K562 (cell line): ENCODE results near the gene IL27RA. TPM values are rescaled to one million over a fixed set of nuclear protein-coding genes. Genes with fewer than 3 reads are reported as not detected.

Experiments
- ARID3A ChIP-seq: IDR thresholded peaks from 2 replicates; pipeline ENCODE4 v1.6.1; 2012; ENCODE audit warnings: low read depth, low read length, improper control_type of control experiment, borderline replicate concordance
- CREBBP ChIP-seq: IDR thresholded peaks from one replicate; pipeline ENCODE4 v1.6.1; 2012; ENCODE audit warnings: low read depth, mild to moderate bottlenecking, control low read depth, inconsistent platforms, low read length
- EWSR1 ChIP-seq: fragments of 450-650 bp; IDR thresholded peaks from 2 replicates; pipeline ENCODE4 v1.6.1; 2018; ENCODE audit warnings: borderline replicate concordance, mild to moderate bottlenecking, low read depth, moderate library complexity; ENCODE audit not compliant: partially characterized antibody
- HLTF ChIP-seq: fragments of 450-650 bp; IDR thresholded peaks from 2 replicates; pipeline ENCODE4 v1.6.1; 2016
- HMG20B ChIP-seq: fragments of 250-450 bp; sonication (Bioruptor Pico); IDR thresholded peaks from 2 replicates; pipeline ENCODE4 v1.5.0; 2021; ENCODE audit warnings: mild to moderate bottlenecking
- MLLT1 ChIP-seq, 2 experiments: fragments of 450-650 bp; IDR thresholded peaks; 2 replicates each; pipeline ENCODE4 v1.6.1; 2016
- MLX ChIP-seq, 2 experiments: fragments of 450-650 bp in 1 of 2; sonication (generic) in 1 of 2; formaldehyde crosslinking; conservative IDR thresholded peaks; 2 replicates each; pipeline versions ENCODE4 v1.4.0 to v1.8.1; 2020 to 2022; ENCODE audit warnings: mild to moderate bottlenecking in 1 of 2, missing genetic modification reagents in 1 of 2
- NCOA1 ChIP-seq: fragments of 450-650 bp; IDR thresholded peaks from 2 replicates; pipeline ENCODE4 v1.6.1; 2016; ENCODE audit warnings: low read depth
- NFXL1 ChIP-seq: fragments of 450-650 bp; formaldehyde crosslinking; IDR thresholded peaks from 2 replicates; pipeline ENCODE4 v1.4.0; 2021; ENCODE audit warnings: mild to moderate bottlenecking
- PRPF4 ChIP-seq: fragments of 200-400 bp; formaldehyde crosslinking; IDR thresholded peaks from one replicate; pipeline ENCODE4 v1.6.1; 2017; ENCODE audit warnings: low read length, low read depth, mild to moderate bottlenecking; ENCODE audit not compliant: insufficient read depth, poor library complexity, severe bottlenecking
- RUNX1 ChIP-seq: sonication (generic); IDR thresholded peaks from 2 replicates; pipeline ENCODE4 v1.6.1; 2016; ENCODE audit warnings: antibody characterized with exemption, low read depth
- TFAP4 ChIP-seq: sonication (generic); formaldehyde crosslinking; IDR thresholded peaks from 2 replicates; pipeline ENCODE4 v1.8.0; 2022; ENCODE audit warnings: missing genetic modification reagents, mild to moderate bottlenecking, moderate library complexity, borderline replicate concordance
- XRCC5 ChIP-seq: fragments of 200-400 bp; formaldehyde crosslinking; IDR thresholded peaks from 2 replicates; pipeline ENCODE4 v1.6.1; 2017; ENCODE audit warnings: low read depth, mild to moderate bottlenecking, low read length
- ZNF274 ChIP-seq: IDR thresholded peaks from 2 replicates; pipeline ENCODE4 v1.6.1; 2011; ENCODE audit warnings: low read depth, mild to moderate bottlenecking, low read length, moderate library complexity, borderline replicate concordance
- ZNF316 ChIP-seq: fragments of 450-650 bp; IDR thresholded peaks from 2 replicates; pipeline ENCODE4 v1.6.1; 2016
- ZNF57 ChIP-seq: fragments of 450-650 bp; formaldehyde crosslinking; IDR thresholded peaks from 2 replicates; pipeline ENCODE4 v1.4.0; 2020; ENCODE audit warnings: mild to moderate bottlenecking, moderate library complexity
- ZNF780A ChIP-seq: fragments of 250-450 bp; sonication (Bioruptor Pico); IDR thresholded peaks from 2 replicates; pipeline ENCODE4 v1.5.0; 2021; ENCODE audit warnings: mild to moderate bottlenecking
- polyA plus RNA-seq, 8 experiments: library from polyadenylated mRNA; depleted of rRNA in 4 of 8; stranded (reverse) in 5 of 8; unstranded in 3 of 8; fragments of >200 nt; fragmentation: Nextera tagmentation in 2 of 8; fragmentation: Illumina TruSeq in 1 of 8; extraction: Ambion mirVana in 2 of 8; extraction: Trizol in 1 of 8; gene quantifications; 2 replicates each; pipeline versions ENCODE4 v1.2.1 to v1.2.3, GENCODE V29; 2011 to 2014; ENCODE audit warnings: inconsistent platforms in 1 of 8, missing spikeins in 1 of 8
- total RNA-seq, 7 experiments: library from RNA; depleted of rRNA in 6 of 7; stranded (reverse); fragments of >200 nt in 6 of 7; fragmentation: Illumina TruSeq in 2 of 7; extraction: Trizol in 2 of 7; gene quantifications; 2 replicates each; pipeline versions ENCODE4 v1.2.1 to v1.2.3, GENCODE V29; 2011 to 2021; ENCODE audit warnings: low replicate concordance in 1 of 7

IL27RA gene
- total and polyA plus RNA-seq, 9 of the 15 experiments (the other 6 are each of a cell fraction or from before 2014, with no cell fraction given) = 1.9 to 15.9 (median 12.0) TPM

GRCh38 chr19:14005349-14006084 lies 26.0 kb upstream of the IL27RA start (continued):
- no peak for TF ChIP-seq TFAP4 (CRISPR knock-in tag)
- no peak for TF ChIP-seq ARID3A
- no peak for TF ChIP-seq ZNF780A (CRISPR knock-in tag)
- TF ChIP-seq RUNX1 = no peak
- no peak for TF ChIP-seq ZNF57
- TF ChIP-seq CREBBP = no peak
- TF ChIP-seq NCOA1 = 0 out of 2 replicates have a peak, but pooled peaks have one; percentile 40
- TF ChIP-seq NFXL1 = no peak
- TF ChIP-seq PRPF4 = peak; percentile 41
- no peak for TF ChIP-seq ZNF316
- TF ChIP-seq XRCC5 = peak; percentile 64; the same call in 1 of the 2 replicates
- TF ChIP-seq MLLT1 (IDR thresholded peaks at IDR 0.05) = 0 out of 4 replicates have a peak, but pooled peaks have one; percentile 31 to 58
- TF ChIP-seq MLX (CRISPR knock-in tag; conservative IDR thresholded peaks at IDR 0.05) = no peak
- no peak for TF ChIP-seq HMG20B (CRISPR knock-in tag)
- no peak for TF ChIP-seq EWSR1
- TF ChIP-seq ZNF274 = no peak
- TF ChIP-seq HLTF = peak; percentile 60; the same call in 1 of the 2 replicates
